ENCODE data around the gene LEF1. TPM values are rescaled to one million over a fixed set of nuclear protein-coding genes. Genes with fewer than 3 reads are reported as not detected.

Gene LEF1
- total RNA-seq, 1 donor from 2014 or later = 1.7 TPM

- H3K4me1 Mint-ChIP-seq (ENCODE audit: unreplicated experiment) = peaks cover 9% of the 10 kb centered on the region
- DNase-seq (ENCODE audit: extremely low spot score, unreplicated experiment) = no peak
- H3K36me3 Mint-ChIP-seq (ENCODE audit: unreplicated experiment) = peaks cover 5% of the 10 kb centered on the region
- H3K9me3 Mint-ChIP-seq (ENCODE audit: unreplicated experiment) = no peaks in the 10 kb centered on the region
- H3K27me3 Mint-ChIP-seq (ENCODE audit: unreplicated experiment) = no peaks in the 10 kb centered on the region
- no peak overlapping the region for H3K27ac Mint-ChIP-seq (ENCODE audit: unreplicated experiment)
- TF ChIP-seq, protein P1, sequence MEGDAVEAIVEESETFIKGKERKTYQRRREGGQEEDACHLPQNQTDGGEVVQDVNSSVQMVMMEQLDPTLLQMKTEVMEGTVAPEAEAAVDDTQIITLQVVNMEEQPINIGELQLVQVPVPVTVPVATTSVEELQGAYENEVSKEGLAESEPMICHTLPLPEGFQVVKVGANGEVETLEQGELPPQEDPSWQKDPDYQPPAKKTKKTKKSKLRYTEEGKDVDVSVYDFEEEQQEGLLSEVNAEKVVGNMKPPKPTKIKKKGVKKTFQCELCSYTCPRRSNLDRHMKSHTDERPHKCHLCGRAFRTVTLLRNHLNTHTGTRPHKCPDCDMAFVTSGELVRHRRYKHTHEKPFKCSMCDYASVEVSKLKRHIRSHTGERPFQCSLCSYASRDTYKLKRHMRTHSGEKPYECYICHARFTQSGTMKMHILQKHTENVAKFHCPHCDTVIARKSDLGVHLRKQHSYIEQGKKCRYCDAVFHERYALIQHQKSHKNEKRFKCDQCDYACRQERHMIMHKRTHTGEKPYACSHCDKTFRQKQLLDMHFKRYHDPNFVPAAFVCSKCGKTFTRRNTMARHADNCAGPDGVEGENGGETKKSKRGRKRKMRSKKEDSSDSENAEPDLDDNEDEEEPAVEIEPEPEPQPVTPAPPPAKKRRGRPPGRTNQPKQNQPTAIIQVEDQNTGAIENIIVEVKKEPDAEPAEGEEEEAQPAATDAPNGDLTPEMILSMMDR (IDR thresholded peaks at IDR 0.05) = no peak
- no peak overlapping the region for H3K4me3 Mint-ChIP-seq (ENCODE audit: unreplicated experiment)
Measured at GRCh38 chr4:108003982-108004515, 164.7 kb downstream of the LEF1 start.

GRCh38 chr4:108001540-108002135, 167.1 kb downstream of the LEF1 start:
- no peak for DNase-seq (ENCODE audit: extremely low spot score, unreplicated experiment)
- Mint-ChIP-seq H3K27me3 (ENCODE audit: unreplicated experiment) (no peaks in the 10 kb centered on the region), H3K9me3 (ENCODE audit: unreplicated experiment) (no peaks in the 10 kb centered on the region), H3K4me3 (ENCODE audit: unreplicated experiment) (no peak overlapping the region), H3K27ac (ENCODE audit: unreplicated experiment) (no peak overlapping the region), H3K4me1 (ENCODE audit: unreplicated experiment) (peaks cover 29% of the 10 kb centered on the region), H3K36me3 (ENCODE audit: unreplicated experiment) (peaks cover 5% of the 10 kb centered on the region)
- TF ChIP-seq, protein P1 (IDR thresholded peaks at IDR 0.05) = no peak

- no peak overlapping the region for H3K27ac Mint-ChIP-seq (ENCODE audit: unreplicated experiment)
- no peak overlapping the region for H3K4me3 Mint-ChIP-seq (ENCODE audit: unreplicated experiment)
- no peak for DNase-seq (ENCODE audit: extremely low spot score, unreplicated experiment)
- no peaks in the 10 kb centered on the region for H3K9me3 Mint-ChIP-seq (ENCODE audit: unreplicated experiment)
- H3K27me3 Mint-ChIP-seq (ENCODE audit: unreplicated experiment) = no peaks in the 10 kb centered on the region
- TF ChIP-seq, protein P1 (IDR thresholded peaks at IDR 0.05) = no peak
- peaks cover 35% of the 10 kb centered on the region for H3K4me1 Mint-ChIP-seq (ENCODE audit: unreplicated experiment)
- peaks cover 5% of the 10 kb centered on the region for H3K36me3 Mint-ChIP-seq (ENCODE audit: unreplicated experiment)
Measured at GRCh38 chr4:107999932-108000539, 168.7 kb downstream of the LEF1 start.

GRCh38 chr4:107997794-107998193, 170.9 kb downstream of the LEF1 start:
- Mint-ChIP-seq H3K27me3 (ENCODE audit: unreplicated experiment) (no peaks in the 10 kb centered on the region), H3K36me3 (ENCODE audit: unreplicated experiment) (peaks cover 5% of the 10 kb centered on the region), H3K27ac (ENCODE audit: unreplicated experiment) (peak overlapping the region; percentile 93), H3K9me3 (ENCODE audit: unreplicated experiment) (no peaks in the 10 kb centered on the region), H3K4me1 (ENCODE audit: unreplicated experiment) (peaks cover 32% of the 10 kb centered on the region), H3K4me3 (ENCODE audit: unreplicated experiment) (no peak overlapping the region)
- TF ChIP-seq, protein P1 (IDR thresholded peaks at IDR 0.05) = no peak
- no peak for DNase-seq (ENCODE audit: extremely low spot score, unreplicated experiment)

Other genes with a start within 250 kb of the LEF1 start
- 12.5 and 14.0 TPM in 2 replicates for gene CYP2U1, start 237.4 kb downstream of the LEF1 start, total RNA-seq
- gene HADH, start 179.0 kb downstream of the LEF1 start, total RNA-seq = 29.8 and 31.6 TPM in 2 replicates